ENCODE results near the gene PSME4.

DNA sequence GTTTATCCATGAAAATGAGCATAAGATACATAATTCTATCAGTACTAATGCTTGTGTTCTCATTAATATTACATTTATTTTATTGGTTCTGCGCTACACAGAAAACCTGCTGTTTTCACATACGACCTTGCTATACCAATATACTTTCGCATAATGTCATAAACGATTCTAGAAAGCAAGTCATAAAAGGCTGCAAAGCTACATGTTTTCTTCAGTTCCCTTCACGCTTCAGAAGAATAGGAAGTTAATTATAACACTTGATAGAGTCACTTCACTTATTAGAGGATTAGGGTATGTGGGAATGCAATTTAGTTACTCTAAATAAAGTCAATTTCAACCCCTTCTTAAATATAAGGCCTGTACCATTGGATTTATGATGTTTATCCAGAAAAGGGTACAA lies 29.0 kb downstream of the PSME4 start:
- no peak for TF ChIP-seq POLR2A (IDR thresholded peaks at IDR 0.05)
- no peak for TF ChIP-seq POLR2AphosphoS5 (IDR thresholded peaks at IDR 0.05)
- TF ChIP-seq, protein P1, sequence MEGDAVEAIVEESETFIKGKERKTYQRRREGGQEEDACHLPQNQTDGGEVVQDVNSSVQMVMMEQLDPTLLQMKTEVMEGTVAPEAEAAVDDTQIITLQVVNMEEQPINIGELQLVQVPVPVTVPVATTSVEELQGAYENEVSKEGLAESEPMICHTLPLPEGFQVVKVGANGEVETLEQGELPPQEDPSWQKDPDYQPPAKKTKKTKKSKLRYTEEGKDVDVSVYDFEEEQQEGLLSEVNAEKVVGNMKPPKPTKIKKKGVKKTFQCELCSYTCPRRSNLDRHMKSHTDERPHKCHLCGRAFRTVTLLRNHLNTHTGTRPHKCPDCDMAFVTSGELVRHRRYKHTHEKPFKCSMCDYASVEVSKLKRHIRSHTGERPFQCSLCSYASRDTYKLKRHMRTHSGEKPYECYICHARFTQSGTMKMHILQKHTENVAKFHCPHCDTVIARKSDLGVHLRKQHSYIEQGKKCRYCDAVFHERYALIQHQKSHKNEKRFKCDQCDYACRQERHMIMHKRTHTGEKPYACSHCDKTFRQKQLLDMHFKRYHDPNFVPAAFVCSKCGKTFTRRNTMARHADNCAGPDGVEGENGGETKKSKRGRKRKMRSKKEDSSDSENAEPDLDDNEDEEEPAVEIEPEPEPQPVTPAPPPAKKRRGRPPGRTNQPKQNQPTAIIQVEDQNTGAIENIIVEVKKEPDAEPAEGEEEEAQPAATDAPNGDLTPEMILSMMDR (IDR thresholded peaks at IDR 0.05): no peak
